RKO (cell line): ENCODE results near the gene FAM216A.
A peak's percentile ranks its signal among the peaks of the same experiment; 100 is the strongest.
"Not testable (repeated sequence)": the region's sequence is repeated elsewhere in the genome, so short reads cannot be mapped to it uniquely, and the experiment has no call there.

Source experiments
- DNase-seq: peaks from one replicate; pipeline ENCODE4 v3.0.0-alpha.2; 2016; ENCODE audit warnings: low spot score

FAM216A gene

DNA sequence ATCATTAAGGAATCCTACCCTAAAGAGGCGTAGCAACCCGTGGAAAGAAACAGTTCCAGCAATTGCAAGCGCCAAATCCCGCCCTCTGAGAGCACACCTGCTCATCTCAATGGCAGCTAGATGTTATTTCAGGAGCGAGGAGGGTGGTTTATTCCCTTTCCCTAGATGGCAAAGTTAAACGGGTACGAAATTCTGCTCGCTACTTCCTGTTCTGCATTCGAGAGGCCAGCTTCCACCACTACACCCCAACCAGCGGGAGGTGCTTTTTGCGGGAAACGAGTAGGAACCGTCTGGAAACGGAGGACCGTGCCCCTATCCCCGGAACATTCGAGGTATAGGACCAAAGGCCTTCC, 32.7 kb downstream of the FAM216A start:
- peak; percentile 87 for DNase-seq

DNA sequence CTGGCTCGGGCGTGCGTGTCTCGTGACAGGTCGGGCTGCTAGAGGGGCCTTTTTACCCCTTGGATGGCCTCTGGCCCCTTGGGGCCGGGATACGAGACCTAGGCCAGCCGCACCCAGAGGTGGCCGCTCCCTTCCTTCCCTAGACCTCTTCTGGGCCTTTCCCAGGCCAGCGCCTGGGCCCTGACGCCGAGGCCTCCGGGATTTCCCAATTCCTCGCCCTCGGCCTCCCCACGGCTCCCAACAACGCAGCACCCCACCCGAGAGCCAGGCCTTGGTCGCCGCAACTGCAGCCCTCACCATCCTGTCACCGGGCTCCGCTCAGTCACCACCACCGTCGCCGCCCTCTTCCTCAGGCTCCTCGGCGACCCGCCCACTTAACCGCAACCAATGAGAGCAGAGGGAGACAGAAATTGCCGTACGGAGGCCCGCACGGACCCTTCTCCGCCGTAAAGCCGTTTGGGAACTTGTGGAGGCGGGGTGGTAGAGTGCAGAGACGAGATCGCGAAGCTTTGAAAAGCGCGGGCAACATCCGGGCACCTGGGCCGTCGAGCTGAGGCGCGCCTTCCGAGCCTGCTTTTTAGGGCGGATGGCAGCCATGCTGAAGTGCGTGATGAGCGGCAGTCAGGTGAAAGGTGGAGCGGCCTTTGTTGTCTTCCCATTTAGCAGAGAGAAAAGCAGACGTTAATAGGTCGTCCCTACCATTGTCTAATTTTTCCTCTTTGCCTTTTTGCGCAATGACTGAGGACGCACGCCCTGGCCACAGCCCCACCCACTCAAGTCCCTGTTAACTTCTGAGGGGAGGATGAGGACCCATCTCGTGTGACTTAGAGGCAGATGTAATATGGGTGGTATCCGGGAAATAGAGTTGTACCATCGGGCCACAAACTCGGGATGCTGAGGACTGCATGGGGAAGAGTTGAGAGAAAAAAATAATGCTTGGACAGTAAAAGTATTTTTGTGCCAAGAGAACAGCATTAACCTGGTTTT, 33.4 kb downstream of the FAM216A start, which contains the start of the genes RAD9B and VPS29:
Gene RAD9B, plus strand, starts transcription at position 580 of the 987 bp plus-strand sequence. Its CDS starts 7 bp downstream, at position 587.
Gene VPS29, minus strand, starts transcription at position 360 of the 987 bp plus-strand sequence. Its CDS starts 60 bp downstream, at position 300.
- DNase-seq = peak; percentile 99

DNA sequence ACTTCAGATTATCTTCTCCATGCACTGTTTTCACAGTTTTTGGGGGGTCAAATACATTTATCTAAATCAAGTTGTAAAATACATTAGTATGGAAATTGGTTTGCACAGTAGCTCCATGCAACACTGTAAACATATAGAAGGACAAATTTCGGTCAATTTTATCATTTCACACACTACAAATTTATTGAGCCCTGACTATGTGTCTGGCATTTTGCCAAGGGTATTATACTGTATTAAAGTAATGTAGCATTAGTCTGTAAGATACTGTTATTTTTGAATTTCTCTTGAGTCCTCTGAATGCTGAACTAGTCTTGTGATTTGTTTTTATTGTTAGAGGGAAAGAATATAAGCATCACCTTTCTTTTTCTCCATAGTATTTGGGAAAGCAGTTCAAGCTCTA, 34.8 kb downstream of the FAM216A start:
- DNase-seq = no peak

DNA sequence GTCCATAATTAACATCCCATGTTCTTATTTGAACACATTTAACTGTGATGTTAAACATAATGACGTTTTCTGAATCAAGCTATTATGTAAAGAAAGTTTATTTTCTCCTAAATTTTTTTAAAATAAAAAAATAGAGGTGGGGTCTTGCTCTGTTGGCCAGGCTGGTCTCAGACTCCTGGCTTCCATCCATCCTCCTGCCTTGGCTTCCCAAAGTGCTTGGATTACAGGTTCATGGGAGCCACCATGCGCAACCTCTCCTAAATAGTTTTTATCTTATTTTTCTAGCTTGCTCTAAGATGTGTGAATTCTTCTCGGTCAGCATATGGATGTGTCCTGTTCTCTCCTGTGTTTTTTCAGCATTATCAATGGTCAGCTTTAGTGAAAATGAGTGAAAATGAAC, 36.7 kb downstream of the FAM216A start:
- DNase-seq = no peak

DNA sequence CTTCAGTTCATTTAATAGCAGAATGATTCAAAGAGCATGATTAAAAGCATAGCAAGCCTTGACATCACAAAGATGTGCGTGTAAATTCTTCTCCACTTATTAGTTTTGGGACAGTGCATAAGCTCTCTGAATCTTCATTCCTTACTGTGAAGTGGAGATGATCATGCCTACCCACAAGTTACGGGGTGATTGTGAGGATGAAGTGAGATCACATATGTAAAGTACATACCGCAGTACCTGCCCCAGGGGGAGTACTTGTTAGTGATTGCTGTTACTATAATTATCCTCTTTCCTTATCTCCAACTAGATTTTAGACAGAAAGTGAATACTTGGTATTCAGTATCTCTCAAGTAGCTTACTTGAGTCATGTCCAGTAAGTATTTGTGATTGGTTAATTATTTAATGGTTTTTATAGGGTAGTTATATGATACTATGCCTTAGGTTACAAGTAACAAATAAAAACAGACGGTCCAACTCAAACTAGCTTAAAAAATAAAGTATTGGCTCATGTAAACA, 39.5 kb downstream of the FAM216A start:
- no peak for DNase-seq

DNA sequence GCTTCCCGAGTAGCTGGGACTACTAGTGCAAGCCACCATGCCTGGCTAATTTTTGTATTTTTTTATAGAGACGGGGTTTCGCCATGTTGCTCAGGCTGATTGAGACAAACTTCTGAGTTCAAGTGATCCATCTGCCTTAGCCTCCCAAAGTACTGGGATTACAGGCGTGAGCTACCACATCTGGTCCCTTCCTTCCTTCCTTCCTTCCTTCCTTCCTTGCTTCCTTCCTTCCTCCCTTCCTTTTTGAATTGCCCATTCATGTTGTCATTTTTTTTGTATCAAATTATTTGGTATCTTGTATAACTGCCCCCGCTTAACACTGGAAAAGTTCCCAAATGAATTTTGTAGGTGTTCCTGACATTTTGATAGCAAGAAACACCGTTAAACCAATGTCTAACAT, 45.2 kb downstream of the FAM216A start:
- no peak for DNase-seq

DNA sequence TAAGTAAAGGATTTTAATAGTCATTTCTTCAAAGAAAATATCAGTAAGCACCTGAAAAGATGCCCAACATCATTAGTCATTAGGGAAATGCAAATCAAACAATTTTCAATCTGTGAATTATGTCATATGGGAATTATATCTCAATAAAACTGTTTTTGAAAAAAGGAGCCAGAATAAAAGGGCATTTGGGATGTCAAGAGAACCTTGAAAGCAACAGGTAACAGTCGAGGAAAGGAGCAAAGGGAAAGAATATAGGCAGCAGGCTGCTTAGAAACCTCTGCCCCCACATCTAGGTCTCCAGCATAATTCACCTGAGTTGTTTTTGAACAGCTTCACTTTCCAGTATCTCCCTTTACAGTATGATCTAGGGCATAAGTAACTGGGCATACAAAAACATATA, 45.7 kb downstream of the FAM216A start:
- DNase-seq = no peak

DNA sequence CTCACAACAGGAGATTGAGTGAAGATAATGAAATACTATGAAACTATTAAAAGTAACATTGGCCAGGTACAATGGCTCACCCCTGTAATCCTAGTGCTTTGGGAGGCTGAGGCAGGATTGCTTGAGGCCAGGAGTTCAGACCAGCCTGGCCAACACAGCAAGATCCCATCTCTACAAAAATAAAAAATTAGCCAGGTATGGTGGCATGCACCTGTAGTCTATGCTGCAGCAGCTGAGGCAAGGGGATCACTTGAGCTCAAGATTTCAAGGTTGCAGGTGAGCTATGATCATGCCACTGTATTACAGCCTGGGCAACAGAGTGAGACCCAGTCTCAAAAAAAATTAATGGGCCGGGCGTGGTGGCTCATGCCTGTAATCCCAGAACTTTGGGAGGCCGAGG, 48.4 kb downstream of the FAM216A start:
- no peak for DNase-seq

DNA sequence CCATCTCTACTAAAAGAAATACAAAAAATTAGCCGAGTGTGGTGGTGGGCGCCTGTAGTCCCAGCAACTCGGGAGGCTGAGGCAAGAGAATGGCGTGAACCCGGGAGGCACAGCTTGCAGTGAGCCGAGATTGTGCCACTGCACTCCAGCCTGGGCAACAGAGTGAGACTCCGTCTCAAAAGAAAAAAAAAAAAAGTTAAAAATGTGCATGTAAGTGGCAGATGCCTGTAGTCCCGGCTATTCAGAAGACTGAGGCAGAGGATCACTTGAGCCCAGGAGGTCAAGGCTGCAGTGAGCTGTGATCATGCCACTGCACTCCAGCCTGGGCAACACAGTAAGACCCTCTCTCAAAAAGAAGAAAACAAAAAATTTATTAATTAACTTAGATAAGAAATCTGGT, 49.4 kb downstream of the FAM216A start:
- DNase-seq = not testable (repeated sequence)

DNA sequence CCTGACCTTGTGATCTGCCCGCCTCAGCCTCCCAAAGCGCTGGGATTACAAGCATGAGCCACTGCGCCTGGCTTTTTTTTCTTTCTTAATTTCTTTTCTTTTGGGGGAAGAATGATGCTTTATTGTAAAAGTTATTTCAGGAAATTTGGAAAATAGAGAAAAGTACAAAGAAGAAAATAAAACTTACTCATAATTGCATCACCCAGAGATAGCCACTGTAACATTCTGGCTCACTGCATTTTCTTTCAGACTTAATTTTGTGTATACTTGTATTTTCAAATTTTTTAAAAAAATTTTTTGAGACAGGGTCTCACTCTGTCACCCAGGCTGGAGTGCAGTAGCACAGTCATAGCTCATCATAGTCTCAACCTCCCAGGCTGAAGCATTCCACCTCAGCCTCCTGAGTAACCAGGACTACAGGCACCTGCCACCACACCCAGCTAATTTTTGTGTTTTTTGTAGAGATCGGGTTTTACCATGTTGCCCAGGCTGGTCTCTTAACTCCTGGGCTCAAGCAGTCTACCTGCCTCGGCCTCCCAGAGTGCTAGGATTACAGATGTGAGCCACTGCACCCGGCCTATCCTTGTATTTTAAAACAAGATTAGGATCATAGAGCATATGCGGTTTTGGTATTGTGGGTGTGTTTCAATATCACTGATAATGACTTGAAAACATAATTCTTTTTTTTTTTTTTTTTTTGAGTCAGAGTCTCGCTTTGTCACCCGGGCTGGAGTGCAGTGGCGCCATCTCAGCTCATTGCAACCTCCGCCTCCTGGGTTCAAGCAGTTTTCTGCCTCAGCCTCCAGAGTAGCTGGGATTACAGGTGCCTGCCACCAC, 52.4 kb downstream of the FAM216A start:
- DNase-seq = not testable (repeated sequence)

DNA sequence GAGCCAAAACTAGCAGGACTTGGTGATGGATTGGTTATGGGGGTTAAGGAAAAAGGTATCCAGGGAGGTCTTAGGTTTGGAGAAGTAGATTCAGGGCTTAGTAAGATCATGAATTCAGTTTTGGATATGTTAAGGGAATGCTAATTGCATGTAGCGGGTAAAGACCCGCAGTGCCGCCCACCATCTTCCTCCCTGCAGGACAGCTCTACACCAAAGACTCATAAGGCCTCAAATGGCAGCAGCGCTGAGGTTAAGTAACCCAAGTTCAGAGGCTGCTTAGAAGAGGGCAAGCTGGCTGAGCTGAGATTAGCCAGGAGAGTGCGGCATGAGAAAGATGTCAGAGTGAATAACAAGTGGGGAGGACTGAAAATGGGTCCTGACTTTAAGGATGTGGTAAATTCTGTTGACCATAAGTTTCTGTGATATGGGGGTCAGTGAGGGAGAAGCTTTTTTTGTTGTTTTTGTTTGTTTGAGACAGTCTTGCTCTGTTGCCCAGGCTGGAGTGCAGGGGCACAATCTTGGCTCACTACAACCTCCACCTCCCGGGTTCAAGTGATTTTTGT, 59.7 kb downstream of the FAM216A start:
- DNase-seq = no peak

DNA sequence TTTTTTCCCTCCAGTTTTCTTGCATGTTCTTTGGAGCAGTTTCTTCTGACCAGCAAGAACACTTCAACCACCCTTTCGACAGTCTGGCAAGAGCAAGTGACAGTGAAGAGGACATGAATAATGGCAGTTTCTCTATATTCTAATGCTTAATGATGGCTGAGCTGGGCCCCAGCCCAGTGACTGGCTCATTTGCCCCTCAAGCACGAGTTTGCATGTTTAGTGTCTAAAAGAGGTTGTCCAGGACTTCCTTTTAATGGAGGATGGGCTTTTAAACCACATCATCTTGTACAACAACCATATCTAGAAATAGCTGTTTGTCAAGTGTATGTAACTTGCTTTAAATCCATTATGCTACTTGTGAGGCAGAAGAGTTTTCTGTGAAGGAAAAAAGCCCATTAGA, 61.9 kb downstream of the FAM216A start:
- no peak for DNase-seq

DNA sequence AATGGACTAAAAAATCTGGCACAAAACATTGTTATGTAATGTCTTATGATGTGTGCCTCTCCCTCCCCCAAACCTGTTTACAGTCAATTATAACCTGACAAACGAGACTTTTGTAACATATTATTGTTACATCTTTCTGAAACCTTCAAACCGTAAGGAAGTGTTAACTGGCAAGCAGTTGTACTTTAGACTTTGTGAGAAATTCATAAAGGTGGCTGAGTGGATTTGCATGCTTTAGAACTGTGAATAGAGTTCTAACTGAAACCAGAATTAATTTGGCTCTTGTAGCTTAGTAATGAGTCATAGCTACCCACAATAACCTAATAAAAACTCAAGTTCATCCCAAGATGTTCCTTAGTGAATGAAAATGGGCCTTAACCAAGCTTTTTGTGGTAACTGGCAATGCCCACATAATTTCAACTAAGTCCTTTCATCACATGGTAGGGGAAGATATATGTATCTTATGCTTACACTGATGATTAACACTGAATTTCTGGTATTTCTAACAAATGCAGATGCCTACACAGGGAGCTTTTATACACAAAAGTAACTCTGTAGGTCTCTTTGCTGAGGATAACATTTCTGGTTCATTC, 63.2 kb downstream of the FAM216A start:
- no peak for DNase-seq

DNA sequence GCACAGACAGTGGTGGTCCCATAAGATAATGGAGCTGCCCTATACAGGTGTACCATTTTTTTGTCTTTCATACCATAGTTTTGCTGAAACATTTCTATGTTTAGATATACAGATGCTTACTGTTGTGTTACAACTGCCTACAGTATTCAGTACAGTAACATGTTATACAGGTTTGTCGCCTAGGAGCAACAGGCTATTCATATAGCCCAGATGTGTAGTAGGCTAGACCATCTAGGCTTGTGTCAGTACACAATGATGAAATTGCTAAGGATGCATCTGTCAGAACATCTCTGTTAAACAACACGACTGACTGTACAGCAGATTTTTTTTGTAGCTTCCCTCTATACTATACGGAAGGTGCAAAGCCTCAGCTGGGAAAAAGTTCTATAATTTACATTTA, 64.0 kb downstream of the FAM216A start:
- DNase-seq = no peak

DNA sequence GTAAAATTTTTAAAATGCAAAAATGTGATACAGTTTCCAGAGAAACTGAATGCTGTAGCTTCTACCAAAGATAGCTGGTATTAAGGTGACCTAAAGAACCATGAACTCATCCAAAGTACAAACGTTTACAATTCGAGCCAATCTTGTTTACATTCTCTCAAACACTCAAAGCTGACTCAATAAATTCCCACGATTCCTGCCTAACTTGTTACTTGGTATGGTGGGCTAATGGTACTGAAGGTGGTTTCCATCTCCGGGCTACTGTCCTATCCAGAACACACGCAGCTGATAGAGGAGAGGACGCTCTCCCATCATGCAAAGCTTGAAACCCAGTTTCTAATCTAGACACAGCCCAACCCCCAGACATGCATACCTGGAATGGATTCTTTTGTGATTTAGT, 65.0 kb downstream of the FAM216A start:
- DNase-seq = no peak

DNA sequence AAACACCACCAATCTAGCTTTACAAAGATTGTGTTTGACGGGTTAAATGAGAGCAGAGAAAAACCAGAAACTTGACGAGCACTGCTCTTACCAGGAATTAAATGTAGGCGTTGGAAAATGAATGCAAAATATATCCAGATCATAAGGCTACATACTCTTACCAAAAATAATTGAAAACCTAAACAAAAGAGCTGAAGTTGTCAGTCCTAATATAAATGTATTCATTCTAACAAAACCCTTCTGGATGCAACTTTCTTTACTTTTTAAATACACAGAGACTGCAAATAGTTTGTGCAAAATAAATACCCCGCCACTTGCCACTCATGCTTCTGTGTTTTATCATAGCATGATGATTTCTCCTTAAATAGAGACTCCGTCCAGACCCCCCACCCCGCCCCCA, 66.2 kb downstream of the FAM216A start:
- DNase-seq = no peak

DNA sequence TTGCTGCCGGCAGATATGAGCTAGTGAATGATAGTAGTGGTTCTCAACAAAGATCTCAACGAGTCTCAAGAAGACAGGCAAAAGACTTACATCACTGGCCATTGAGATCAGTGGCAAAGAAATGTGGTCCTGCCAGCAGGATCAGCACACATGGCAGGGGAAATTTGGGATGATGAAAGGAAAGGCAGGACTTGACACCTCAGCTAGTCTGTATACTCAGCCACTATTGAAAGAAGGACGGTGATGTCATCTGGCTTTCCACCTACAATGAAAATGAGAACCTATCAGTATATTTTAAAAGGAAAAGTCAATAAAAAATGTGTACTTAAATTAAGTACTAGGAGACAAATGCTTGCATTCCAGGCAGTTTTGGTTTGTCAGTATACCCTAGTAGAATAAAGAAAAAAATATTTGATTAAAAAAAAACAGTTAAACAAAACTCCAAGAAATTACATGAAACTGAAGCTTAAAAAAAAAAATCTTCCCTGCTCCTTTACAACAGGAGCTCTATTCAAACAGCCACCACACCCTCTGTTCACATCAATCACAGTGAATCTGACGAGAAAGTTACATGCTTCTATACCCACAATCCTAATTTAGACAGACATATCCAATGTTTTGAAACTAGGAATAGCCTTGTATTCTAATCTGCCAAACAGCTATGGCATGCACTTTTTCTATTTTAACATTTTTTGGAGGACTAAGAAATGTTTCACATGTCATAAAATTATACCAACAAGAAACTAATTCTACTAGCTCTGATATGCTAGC, 68.4 kb downstream of the FAM216A start:
- no peak for DNase-seq

DNA sequence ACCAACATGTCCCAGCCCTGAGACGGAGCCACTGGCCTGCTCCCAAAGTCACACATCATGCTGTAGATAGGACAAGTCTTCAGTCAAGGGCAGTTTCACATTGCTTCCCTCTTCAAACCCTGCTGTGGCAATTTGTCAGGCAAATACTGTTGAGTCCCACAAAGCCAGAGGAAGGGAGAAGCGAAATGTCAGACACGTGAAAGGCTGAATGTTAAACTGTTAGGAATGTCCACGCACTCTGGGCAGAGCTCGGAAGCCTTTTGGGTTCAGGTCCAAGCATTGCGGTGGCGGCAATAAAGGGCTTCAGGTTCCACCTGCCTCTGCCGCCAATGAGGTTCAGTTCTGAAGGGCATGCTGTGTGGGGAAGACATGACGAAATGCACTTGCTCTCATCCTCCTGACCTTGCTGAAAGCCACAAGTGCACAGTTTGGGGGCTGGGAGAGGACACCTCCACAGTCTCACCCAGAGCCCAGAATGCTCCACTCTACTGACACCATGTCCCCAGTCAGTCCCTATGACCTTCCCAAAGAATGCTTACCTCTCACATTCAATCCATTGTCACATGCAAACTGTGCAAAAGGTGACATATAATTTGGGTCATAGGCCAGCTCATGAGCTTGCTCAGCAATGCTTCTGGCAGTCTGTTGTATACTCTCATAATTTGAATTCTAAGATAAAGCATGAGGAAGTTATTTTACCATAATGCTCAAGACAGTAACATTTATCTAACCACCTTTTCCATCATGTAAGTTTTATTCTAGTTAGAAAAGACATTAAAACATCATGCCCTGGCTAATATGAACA, 69.2 kb downstream of the FAM216A start:
- no peak for DNase-seq

DNA sequence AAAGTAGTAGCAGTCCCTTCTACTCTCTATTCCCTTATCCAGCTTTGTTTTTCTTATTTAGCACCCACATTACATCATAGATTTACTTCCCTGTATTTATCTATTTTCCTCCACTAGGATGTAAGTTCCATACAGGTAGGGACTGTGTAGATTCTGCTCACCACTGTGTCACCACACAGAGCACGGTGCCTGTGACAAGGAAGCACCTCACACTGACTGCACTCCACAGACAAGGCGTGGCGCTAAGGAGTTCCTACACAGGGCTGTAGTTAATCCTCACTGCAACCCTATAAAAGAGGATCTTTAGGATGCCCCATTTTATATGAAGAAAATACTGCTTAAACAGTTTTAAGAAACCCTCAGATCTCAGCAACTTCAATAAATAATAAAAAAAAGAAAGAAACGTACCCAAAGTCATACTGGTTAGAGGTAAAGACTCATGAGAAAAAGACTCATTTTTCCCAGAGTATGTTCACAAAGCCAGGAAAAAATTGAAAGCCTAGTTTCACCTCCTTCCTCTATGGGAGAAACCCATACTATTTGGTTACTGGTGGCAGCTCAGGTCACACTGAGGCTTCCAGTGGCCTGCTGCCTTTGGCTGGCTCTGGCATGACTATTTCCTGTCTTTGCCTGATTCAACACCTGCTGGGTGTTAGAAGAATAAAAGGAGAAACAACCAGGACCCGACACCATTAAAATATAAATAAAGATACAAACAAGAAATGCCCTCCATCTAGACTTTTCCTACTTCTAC, 70.4 kb downstream of the FAM216A start:
- no peak for DNase-seq
